Trophoblast cell (in vitro differentiated cells and primary cell): ENCODE results near the gene ZCCHC8.

Experiments used
- DNase-seq, 2 donors: peaks; one replicate each; pipeline ENCODE4 v3.0.0-alpha.2; 2016
- H2AFZ ChIP-seq: 2 replicates; pipeline ENCODE4 v1.6.1; 2013; ENCODE audit warnings: low read length, moderate library complexity, mild to moderate bottlenecking; ENCODE audit not compliant: insufficient read depth, poor library complexity
- H2AK5ac ChIP-seq: 2 replicates; pipeline ENCODE4 v1.6.1; 2013; ENCODE audit warnings: mild to moderate bottlenecking, low read length
- H2BK120ac ChIP-seq: 2 replicates; pipeline ENCODE4 v1.6.1; 2013; ENCODE audit warnings: low read length, mild to moderate bottlenecking, moderate library complexity; ENCODE audit not compliant: insufficient read depth, poor library complexity
- H2BK12ac ChIP-seq: 2 replicates; pipeline ENCODE4 v1.6.1; 2013; ENCODE audit warnings: mild to moderate bottlenecking, low read length, moderate library complexity
- H2BK5ac ChIP-seq: 2 replicates; pipeline ENCODE4 v1.6.1; 2013; ENCODE audit warnings: low read length, low read depth, moderate library complexity, mild to moderate bottlenecking; ENCODE audit not compliant: poor library complexity
- H3K14ac ChIP-seq: 2 replicates; pipeline ENCODE4 v1.6.1; 2013; ENCODE audit warnings: mild to moderate bottlenecking, low read length
- H3K18ac ChIP-seq: 2 replicates; pipeline ENCODE4 v1.6.1; 2013; ENCODE audit warnings: mild to moderate bottlenecking, low read length
- H3K23ac ChIP-seq: 2 replicates; pipeline ENCODE4 v1.6.1; 2013; ENCODE audit warnings: low read length
- H3K27ac ChIP-seq: 2 replicates; pipeline ENCODE4 v1.5.1; 2013; ENCODE audit warnings: low read depth, mild to moderate bottlenecking, inconsistent platforms, low read length, moderate library complexity
- H3K27me3 ChIP-seq: 2 replicates; pipeline ENCODE4 v1.6.1; 2013; ENCODE audit warnings: inconsistent platforms, mild to moderate bottlenecking, low read length, moderate library complexity; ENCODE audit not compliant: insufficient read depth
- H3K36me3 ChIP-seq, 2 experiments: 1 replicate in 1 of 2; 2 replicates in 1 of 2; pipeline ENCODE4 v1.6.1; 2013; ENCODE audit warnings: low read length in 2 of 2, mild to moderate bottlenecking in 2 of 2, moderate library complexity in 1 of 2; ENCODE audit not compliant: insufficient read depth in 2 of 2, control insufficient read depth in 1 of 2
- H3K4ac ChIP-seq: 2 replicates; pipeline ENCODE4 v1.6.1; 2013; ENCODE audit warnings: low read depth, mild to moderate bottlenecking, low read length, moderate library complexity
- H3K4me1 ChIP-seq, 2 experiments: 1 replicate in 1 of 2; 2 replicates in 1 of 2; pipeline ENCODE4 v1.6.1; 2013; ENCODE audit warnings: low read length in 2 of 2, mild to moderate bottlenecking in 2 of 2, moderate library complexity in 1 of 2; ENCODE audit not compliant: insufficient read depth in 2 of 2, control insufficient read depth in 1 of 2
- H3K4me2 ChIP-seq: 2 replicates; pipeline ENCODE4 v1.6.1; 2013; ENCODE audit warnings: inconsistent platforms, mild to moderate bottlenecking, low read length, moderate library complexity
- H3K4me3 ChIP-seq: 2 replicates; pipeline ENCODE4 v1.5.1; 2013; ENCODE audit warnings: mild to moderate bottlenecking, low read depth, low read length, inconsistent platforms
- H3K79me1 ChIP-seq: one replicate; pipeline ENCODE4 v1.6.1; 2013; ENCODE audit warnings: low read length
- H3K79me2 ChIP-seq: 2 replicates; pipeline ENCODE4 v1.6.1; 2013; ENCODE audit warnings: low read length, mild to moderate bottlenecking; ENCODE audit not compliant: control insufficient read depth, insufficient read depth, poor library complexity
- H3K9ac ChIP-seq: 2 replicates; pipeline ENCODE4 v1.6.1; 2013; ENCODE audit warnings: mild to moderate bottlenecking, low read length
- H3K9me3 ChIP-seq: 2 replicates; pipeline ENCODE4 v1.6.1; 2013; ENCODE audit warnings: low read depth, mild to moderate bottlenecking, control low read depth, inconsistent platforms, low read length; ENCODE audit not compliant: insufficient read depth
- H4K12ac ChIP-seq: 2 replicates; pipeline ENCODE4 v1.6.1; 2013; ENCODE audit warnings: low read depth, mild to moderate bottlenecking, low read length, moderate library complexity
- H4K8ac ChIP-seq: 2 replicates; pipeline ENCODE4 v1.6.1; 2013; ENCODE audit warnings: low read depth, mild to moderate bottlenecking, low read length, moderate library complexity
- H4K91ac ChIP-seq: one replicate; pipeline ENCODE4 v1.6.1; 2013; ENCODE audit warnings: low read depth, mild to moderate bottlenecking, low read length, moderate library complexity
- whole genome bisulfite sequencing: extraction: QIAGEN DNeasy Blood & Tissue Kit; methylation state at CpG from one replicate; pipeline ENCODE4 v1.1.7; 2013; ENCODE audit warnings: missing lambda C conversion rate; ENCODE audit not compliant: insufficient read length, insufficient coverage; ENCODE audit errors: extremely low coverage; 5-methylcytosine and 5-hydroxymethylcytosine counted together

Gene ZCCHC8

DNA sequence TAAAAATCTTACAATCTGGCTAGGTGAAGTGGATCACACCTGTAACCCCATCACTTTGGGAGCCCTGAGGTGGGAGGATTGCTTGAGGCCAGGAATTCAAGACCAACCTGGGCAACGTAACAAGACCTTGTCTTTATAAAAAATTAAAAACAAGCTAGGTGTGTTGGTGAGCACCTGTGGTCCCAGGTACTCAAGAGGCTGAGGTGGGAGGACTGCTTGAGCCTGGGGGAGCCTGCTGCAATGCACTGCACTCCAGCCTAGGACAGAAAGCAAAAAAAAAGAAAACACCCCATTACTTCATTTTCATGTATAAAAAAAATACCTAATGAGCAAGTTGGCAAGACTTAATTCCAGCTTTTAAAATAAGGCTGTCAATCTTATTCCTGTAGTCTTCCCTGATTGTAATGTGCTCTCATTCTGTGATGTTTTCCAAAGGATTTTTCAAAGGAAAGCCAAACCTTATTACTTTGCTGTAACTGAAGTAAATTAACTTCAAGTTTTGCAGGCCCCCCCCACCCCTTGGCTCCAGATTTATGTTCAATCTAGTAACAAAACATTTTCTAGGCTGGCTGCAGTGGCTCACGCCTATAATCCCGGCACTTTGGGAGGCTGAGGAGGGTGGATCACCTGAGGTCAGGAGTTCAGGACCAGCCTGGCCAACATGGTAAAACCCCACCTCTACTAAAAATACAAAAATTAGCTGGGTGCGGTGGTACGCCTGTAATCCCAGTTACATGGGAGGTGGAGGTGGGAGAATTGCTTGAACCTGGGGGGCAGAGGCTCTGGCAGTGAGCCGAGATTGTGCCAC lies 3.3 kb upstream of the ZCCHC8 start:
- Histone ChIP-seq H3K27ac (no peak overlapping the region), H3K27me3 (no peaks in the 10 kb centered on the region), H3K4me2 (no peak overlapping the region), H3K36me3 (peaks cover 33 to 41% of the 10 kb centered on the region in 2 experiments), H3K9ac (no peak overlapping the region), H2AK5ac (no peak overlapping the region), H4K91ac (no peak overlapping the region), H3K4me3 (no peak overlapping the region), H3K23ac (no peak overlapping the region), H3K14ac (no peak overlapping the region), H2BK5ac (no peak overlapping the region), H3K79me2 (peaks cover 6% of the 10 kb centered on the region), H3K4me1 (peaks cover 0 to 2% of the 10 kb centered on the region in 2 experiments), H3K4ac (no peak overlapping the region), H3K18ac (no peak overlapping the region), H4K12ac (no peak overlapping the region), H2BK120ac (no peak overlapping the region), H2AFZ (no peak overlapping the region), H2BK12ac (no peak overlapping the region), H3K79me1 (peaks cover 8% of the 10 kb centered on the region), H3K9me3 (no peaks in the 10 kb centered on the region), H4K8ac (no peak overlapping the region)
- no peak for DNase-seq
- WGBS: no CpG with 5 or more reads among the region's 6 CpGs

DNA sequence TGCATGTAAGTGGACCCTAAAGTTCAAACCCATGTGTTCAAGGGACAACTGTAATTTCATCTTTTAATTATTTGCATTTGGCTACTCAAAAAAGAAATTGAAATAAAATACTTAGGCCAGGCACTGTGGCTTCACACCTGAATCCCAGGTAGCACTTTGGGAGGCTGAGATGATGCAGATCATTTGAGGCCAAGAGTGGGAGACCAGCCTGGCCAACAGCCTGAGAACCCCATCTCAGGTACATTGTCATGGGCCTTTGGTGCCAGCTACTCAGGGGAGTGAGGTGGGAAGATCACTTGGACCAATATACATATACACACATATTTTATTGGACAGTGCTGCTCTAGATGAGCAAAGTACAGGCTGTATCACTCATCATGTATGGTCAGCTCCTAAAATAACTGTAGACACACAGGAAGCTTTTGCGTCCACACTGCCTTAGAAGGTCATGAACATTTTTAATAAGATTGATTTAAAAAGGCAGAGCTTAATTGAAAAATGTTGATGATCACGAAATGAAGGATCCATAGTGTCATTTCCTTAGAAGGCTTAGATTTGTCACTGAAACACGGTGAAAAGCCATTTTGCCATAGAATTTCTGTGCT lies 2.5 kb upstream of the ZCCHC8 start:
- Histone ChIP-seq H3K4me1 (peaks cover 0 to 2% of the 10 kb centered on the region in 2 experiments), H4K12ac (no peak overlapping the region), H3K36me3 (peaks cover 27 to 35% of the 10 kb centered on the region in 2 experiments), H2BK12ac (no peak overlapping the region), H3K4me2 (no peak overlapping the region), H4K8ac (no peak overlapping the region), H3K27me3 (no peaks in the 10 kb centered on the region), H3K9ac (no peak overlapping the region), H4K91ac (no peak overlapping the region), H3K4me3 (no peak overlapping the region), H3K27ac (no peak overlapping the region), H2AFZ (no peak overlapping the region), H3K79me2 (peaks cover 6% of the 10 kb centered on the region), H3K79me1 (peaks cover 8% of the 10 kb centered on the region), H3K14ac (no peak overlapping the region), H3K23ac (no peak overlapping the region), H2BK5ac (no peak overlapping the region), H3K18ac (no peak overlapping the region), H2AK5ac (no peak overlapping the region), H3K4ac (no peak overlapping the region), H3K9me3 (no peaks in the 10 kb centered on the region), H2BK120ac (no peak overlapping the region)
- DNase-seq: no peak
- no CpG with 5 or more reads among the region's 3 CpGs for WGBS

DNA sequence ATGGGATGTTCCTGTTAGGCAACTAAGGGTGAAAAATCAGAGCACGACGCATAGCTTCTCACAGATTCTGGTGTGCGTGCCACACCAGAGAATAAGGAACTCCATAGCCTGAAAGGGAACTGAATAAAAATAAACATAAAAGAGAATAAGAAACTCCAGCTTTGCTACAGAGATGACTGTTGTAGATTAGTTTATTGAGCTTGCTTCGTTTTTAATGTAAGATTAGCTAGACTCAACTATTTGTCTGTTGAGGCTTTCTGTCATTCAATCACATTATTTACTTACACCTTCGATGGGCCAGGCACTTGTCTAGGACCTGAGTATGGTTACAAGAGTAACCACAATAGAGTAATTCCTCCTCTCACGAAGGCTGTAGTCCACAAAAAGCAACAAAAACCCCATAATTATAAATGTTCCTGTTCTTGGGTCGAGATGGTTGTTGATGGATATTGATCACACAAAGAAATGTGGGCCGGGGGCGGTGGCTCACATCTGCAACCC lies 807 bp upstream of the ZCCHC8 start:
- no peak overlapping the region for H3K18ac ChIP-seq

DNA sequence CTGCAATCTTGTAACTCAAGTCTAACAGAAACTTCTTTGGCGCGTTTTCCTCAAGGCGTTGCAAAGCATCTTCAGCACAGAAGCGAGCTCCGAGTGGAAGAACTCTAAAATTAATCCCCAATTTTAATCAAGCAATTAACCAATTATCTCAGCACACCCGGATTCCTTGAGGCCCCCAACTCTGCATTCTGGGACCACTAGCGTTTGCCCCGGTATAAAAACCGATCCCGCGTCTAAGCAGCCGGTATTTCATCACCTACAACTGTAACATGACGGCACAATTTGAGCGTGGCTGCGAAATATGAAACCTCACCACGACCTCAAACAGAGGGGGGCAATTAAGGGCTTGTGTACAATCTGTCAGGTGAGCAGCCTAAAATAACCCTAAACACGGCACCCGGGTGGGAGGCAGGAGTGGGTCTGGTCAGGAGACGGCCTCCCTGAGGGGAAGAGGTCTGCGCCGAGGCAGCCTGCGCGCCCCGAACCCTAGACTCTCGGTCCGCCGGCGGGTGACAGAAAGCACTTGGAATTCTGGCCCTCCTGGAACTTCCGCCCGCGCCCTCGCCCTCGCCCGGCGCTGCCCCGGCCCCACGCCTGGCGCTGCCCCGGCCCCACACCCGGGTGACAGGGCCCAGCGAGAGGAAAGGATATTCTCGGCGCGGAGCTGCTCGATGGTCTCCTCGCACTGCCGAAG lies 594 bp downstream of the ZCCHC8 start:
- Histone ChIP-seq H3K23ac (no peak overlapping the region), H3K4me1 (peaks cover 0 to 2% of the 10 kb centered on the region in 2 experiments), H3K18ac (peak overlapping the region; percentile 64), H4K12ac (peak overlapping the region; percentile 81), H3K4me3 (peak overlapping the region; percentile 94), H3K36me3 (peaks cover 18 to 20% of the 10 kb centered on the region in 2 experiments), H2AFZ (peak overlapping the region; percentile 66), H3K9me3 (no peaks in the 10 kb centered on the region), H4K91ac (peak overlapping the region; percentile 80), H3K79me2 (peaks cover 6% of the 10 kb centered on the region), H4K8ac (peak overlapping the region; percentile 49), H3K79me1 (peaks cover 8% of the 10 kb centered on the region), H3K9ac (peak overlapping the region; percentile 99), H2BK12ac (no peak overlapping the region), H3K14ac (peak overlapping the region; percentile 71), H2BK120ac (peak overlapping the region; percentile 63), H3K27ac (peak overlapping the region; percentile 95), H2BK5ac (peak overlapping the region; percentile 69), H3K4ac (peak overlapping the region; percentile 60), H3K4me2 (peak overlapping the region; percentile 78), H3K27me3 (no peaks in the 10 kb centered on the region), H2AK5ac (peak overlapping the region; percentile 11)
- no CpG with 5 or more reads among the region's 47 CpGs for WGBS
- peak; percentile 33 to 68 for DNase-seq

More for the DNA sequence above, 807 bp upstream of the ZCCHC8 start:
- no peaks in the 10 kb centered on the region for H3K9me3 ChIP-seq
- peaks cover 0 to 2% of the 10 kb centered on the region in 2 experiments for H3K4me1 ChIP-seq
- H3K36me3 ChIP-seq: peaks cover 20 to 27% of the 10 kb centered on the region in 2 experiments
- no peak overlapping the region for H3K14ac ChIP-seq
- no peak overlapping the region for H3K27ac ChIP-seq
- no peak overlapping the region for H3K23ac ChIP-seq
- H4K8ac ChIP-seq: peak overlapping the region; percentile 70
- H2BK12ac ChIP-seq: no peak overlapping the region
- no peak overlapping the region for H3K9ac ChIP-seq
- H3K4me3 ChIP-seq: no peak overlapping the region
- WGBS: no CpG with 5 or more reads among the region's 9 CpGs
- H4K91ac ChIP-seq: peak overlapping the region; percentile 25
- no peak overlapping the region for H2AK5ac ChIP-seq
- H3K4ac ChIP-seq: no peak overlapping the region
- no peak overlapping the region for H2BK5ac ChIP-seq
- H2AFZ ChIP-seq: peak overlapping the region; percentile 64
- DNase-seq: peak in 1 of 2 donors; percentile 20
- H3K27me3 ChIP-seq: no peaks in the 10 kb centered on the region
- no peak overlapping the region for H2BK120ac ChIP-seq
- peaks cover 8% of the 10 kb centered on the region for H3K79me1 ChIP-seq
- H3K79me2 ChIP-seq: peaks cover 6% of the 10 kb centered on the region
- peak overlapping the region; percentile 50 for H3K4me2 ChIP-seq
- no peak overlapping the region for H4K12ac ChIP-seq
